HG02610 (cell line): Measurements from ENCODE around the gene PDCD7.

ENCODE experiments used
- ATAC-seq: cut with Tn5 transposase; IDR thresholded peaks from one replicate; pipeline ENCODE4 v1.9.1; 2021; ENCODE audit warnings: mild to moderate bottlenecking, moderate library complexity; ENCODE audit not compliant: unreplicated experiment

The PDCD7 gene

DNA sequence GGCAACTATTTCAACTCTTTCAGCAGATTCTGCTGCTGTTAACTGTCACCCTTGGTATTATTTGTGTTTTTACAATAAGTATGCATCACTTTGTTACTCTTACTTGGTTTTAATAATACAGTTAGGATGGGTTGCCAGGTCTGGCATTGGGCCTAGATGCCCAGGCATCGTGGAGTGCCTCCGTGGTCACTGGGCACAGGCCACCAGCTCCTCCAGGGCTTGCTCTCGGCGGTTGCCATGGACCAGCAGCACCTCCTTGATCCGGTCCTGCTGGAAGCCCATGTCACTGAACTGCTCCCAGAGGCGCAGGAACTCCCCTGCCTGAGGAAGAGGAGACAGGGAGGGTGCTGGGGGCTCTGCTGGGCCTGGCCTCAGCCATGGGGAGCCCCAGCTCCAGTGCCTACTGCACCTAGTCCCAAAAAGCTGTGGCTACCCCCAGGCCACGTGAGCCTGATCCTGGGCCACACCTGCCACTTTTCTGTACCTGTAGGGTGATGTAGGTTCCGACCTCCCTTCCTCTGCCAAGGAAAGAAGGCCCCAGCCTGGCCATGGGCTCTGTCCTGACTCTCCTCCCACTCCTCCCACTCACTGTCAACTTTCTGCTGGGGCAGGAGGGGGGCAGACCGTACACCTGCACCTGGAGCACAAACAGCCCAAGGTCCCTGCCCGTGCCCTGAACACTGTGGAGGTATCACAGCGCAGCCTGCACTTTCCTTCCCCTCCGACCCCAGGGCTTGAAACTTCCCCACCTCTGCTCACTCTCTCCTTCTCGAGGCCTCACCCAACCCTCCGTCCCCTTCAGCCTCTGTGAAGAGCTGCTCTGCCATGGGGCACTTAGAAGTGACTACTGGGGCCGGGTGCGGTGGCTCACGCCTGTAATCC lies 40.5 kb downstream of the PDCD7 start:
- ATAC-seq: no peak

DNA sequence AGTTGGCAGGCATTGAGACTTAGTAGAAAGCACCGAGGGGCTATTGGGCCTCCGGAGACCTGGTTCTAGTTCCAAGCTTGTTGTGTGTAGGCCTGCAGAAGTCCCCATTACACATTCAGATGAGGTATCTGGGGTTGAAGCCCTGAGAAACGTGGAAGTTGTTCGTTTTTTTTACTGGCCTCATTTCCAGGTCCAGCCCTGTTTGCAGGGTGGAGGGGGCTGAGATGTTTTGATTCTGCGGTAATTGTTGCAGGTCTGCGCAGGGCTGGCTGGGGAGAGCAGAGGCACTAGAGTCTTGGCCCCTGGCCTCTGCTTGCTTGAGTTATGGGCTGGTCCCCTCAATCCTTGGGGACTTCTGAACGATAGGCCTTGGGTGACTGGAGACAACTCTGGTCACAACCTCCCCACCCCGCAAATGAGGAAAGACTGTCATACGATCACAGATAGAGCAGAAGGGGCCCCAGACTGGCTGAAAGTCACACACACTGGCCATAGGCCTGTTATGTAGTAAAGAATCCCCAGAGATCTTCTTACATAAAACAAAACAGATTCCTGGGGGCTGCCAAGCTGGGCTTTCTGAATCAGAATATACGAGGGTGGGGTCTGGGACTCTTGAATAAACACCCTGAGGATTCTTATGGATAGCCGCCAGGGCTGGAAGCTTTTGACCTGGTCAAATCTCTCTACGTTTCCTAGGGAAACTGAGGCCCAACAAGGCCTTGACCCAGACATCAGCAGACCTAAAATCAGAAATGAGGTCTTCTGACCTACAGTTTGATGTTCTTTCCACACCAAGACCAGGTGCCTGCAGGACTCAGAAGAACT lies 41.5 kb downstream of the PDCD7 start:
- no peak for ATAC-seq

GRCh38 chr15:65089206-65089824 lies 44.3 kb downstream of the PDCD7 start:
- ATAC-seq: no peak

- no peak for ATAC-seq
These were observed 45.0 kb downstream of the PDCD7 start for GRCh38 chr15:65088643-65089021.

DNA sequence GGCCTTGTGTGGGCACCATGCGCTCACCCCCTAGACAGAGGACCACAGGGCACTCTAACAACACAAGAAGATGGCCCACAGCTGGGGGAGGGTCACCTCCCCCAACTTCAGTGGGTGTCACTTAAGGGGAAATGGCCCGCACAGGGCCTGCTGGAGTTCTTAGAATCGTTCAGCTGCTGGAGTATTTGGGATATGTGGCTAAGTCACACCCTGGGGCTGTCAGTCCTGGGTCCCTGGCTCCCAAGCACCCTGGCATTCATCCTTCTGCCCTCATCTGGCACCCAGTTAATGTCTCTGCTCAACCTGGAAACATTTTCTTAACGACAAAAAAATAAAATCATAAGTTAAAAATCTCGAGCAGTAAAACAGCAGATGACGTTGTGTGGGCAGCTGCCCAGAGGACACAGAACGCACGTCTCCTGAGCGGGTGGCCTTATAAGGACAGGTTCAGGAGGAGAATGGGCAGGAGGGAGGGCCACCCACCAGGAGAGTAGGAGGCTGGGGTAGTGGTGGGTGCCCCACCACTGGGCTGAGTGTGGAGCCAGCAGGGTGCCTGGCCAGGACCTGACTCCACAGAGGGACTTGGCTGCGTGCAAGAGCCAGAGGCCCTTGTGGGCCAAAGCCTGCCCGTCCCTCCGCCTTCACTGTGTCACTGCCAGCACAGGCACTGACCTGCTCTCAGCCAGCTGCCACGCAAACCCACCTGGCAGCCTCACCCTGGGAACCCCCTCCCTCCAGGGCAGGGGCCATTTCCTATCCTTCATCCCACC lies 45.5 kb downstream of the PDCD7 start:
- no peak for ATAC-seq

GRCh38 chr15:65087411-65087810 lies 46.2 kb downstream of the PDCD7 start:
- ATAC-seq: no peak

- ATAC-seq: no peak
These were observed 46.9 kb downstream of the PDCD7 start for GRCh38 chr15:65086680-65087111.

GRCh38 chr15:65085990-65086679 lies 47.5 kb downstream of the PDCD7 start:
- ATAC-seq: no peak

GRCh38 chr15:65085207-65085753 lies 48.3 kb downstream of the PDCD7 start:
- no peak for ATAC-seq

DNA sequence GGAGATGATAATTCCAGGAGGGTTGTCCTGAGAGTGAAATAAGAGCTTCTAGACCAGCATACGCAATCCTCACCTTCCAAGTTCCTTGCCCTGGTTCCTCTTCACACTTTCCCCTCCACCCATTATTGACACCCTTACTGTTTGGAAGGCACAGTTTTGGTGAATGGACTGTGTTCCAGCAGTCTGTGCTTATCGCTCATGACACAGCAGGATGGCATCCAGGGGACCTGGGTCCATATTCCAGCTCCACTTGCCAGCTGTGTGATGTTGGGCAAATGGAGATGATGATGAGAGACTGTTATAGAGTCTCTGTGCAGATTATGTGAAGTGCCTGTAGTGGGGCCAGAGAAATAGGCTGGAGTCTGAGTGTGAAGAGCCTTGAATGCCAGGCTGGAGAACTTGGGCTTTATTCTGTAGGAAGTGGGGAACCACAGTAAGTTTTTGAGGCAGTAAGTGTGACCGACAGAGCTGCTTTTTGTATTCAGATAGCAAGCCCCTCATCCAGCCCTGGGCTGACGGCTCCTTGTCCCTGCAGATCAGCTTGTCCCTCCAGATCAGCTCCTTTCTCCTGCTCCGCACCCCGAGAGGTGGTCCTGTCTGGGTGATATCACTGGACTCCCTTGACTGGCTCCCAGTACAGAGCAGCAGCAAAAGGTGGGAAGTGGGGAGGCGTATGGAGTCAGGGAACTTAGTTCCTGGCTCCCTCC lies 49.0 kb downstream of the PDCD7 start:
- ATAC-seq: no peak

GRCh38 chr15:65083262-65083701 lies 50.3 kb downstream of the PDCD7 start:
- ATAC-seq: no peak

GRCh38 chr15:65082303-65082953 lies 51.2 kb downstream of the PDCD7 start:
- ATAC-seq: no peak

- no peak for ATAC-seq
These were observed 51.9 kb downstream of the PDCD7 start for GRCh38 chr15:65081758-65082157.

GRCh38 chr15:65081270-65081669 lies 52.3 kb downstream of the PDCD7 start:
- no peak for ATAC-seq

DNA sequence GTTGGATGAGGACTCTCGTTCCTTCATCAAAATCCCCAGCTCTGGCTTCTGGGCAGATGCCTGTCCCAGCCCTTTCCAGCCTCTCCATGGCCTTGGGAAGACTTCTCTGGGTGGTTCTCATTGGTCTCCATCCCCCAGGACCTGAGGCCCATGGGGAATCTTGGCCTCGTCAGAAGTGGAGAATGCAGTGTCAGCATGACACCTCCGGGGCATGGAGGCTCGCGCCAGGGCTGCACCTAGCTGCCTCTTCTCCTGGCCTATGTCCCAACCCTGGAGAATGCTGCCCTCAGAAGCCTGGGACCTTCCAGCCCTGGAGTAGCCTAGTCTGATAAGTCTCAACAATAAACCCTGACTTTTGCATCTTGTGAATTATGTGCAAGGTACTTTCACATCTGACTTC lies 54.0 kb downstream of the PDCD7 start:
- ATAC-seq: no peak

DNA sequence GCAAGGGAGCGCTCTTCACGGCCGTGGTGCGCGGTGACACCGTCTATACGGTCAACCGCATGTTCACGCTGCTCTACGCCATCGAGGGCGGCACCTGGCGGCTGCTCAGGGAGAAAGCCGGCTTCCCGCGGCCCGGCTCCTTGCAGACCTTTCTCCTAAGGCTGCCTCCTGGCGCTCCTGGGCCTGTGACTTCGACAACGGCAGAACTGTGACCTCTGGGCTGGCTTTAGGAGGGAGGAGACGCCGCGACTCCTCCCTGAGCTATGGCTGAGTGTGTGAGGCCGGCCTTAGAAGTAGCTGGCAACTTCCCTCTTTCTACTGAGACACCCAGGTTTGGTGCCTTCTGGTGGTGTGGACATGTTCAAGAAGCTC lies 55.6 kb downstream of the PDCD7 start:
- ATAC-seq: no peak

- no peak for ATAC-seq
These were observed 56.2 kb downstream of the PDCD7 start for GRCh38 chr15:65077291-65077980.
